SU-DHL-6 (cell line): Measurements from ENCODE around the gene APOL2.

Experiments used
- EZH2phosphoT487 ChIP-seq: fragments of 200-600 bp; sonication (generic), shearing (Covaris generic); conservative IDR thresholded peaks from 2 replicates; pipeline ENCODE4 v1.6.1; 2018; ENCODE audit warnings: mild to moderate bottlenecking, antibody characterized with exemption, low read length, moderate library complexity, mixed read lengths
- TF ChIP-seq, protein P1 (sequence below): fragments of 200-600 bp; sonication (generic); IDR thresholded peaks from one replicate; pipeline ENCODE4 v1.5.1; 2017; ENCODE audit warnings: antibody characterized with exemption, mild to moderate bottlenecking, low read length, moderate library complexity; ENCODE audit not compliant: insufficient read depth, poor library complexity, severe bottlenecking

GRCh38 chr22:36185828-36186624 lies 53.3 kb downstream of the APOL2 start:
- TF ChIP-seq, protein P1, sequence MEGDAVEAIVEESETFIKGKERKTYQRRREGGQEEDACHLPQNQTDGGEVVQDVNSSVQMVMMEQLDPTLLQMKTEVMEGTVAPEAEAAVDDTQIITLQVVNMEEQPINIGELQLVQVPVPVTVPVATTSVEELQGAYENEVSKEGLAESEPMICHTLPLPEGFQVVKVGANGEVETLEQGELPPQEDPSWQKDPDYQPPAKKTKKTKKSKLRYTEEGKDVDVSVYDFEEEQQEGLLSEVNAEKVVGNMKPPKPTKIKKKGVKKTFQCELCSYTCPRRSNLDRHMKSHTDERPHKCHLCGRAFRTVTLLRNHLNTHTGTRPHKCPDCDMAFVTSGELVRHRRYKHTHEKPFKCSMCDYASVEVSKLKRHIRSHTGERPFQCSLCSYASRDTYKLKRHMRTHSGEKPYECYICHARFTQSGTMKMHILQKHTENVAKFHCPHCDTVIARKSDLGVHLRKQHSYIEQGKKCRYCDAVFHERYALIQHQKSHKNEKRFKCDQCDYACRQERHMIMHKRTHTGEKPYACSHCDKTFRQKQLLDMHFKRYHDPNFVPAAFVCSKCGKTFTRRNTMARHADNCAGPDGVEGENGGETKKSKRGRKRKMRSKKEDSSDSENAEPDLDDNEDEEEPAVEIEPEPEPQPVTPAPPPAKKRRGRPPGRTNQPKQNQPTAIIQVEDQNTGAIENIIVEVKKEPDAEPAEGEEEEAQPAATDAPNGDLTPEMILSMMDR: no peak
- TF ChIP-seq EZH2phosphoT487: no peak
